ENCODE results near the gene GDI1. TPM values are rescaled to one million over a fixed set of nuclear protein-coding genes. Genes with fewer than 3 reads are reported as not detected.

GDI1 gene
- total and polyA plus RNA-seq, 2 of the 4 experiments (the other 2 are of a cell fraction) = 113 to 291 TPM

DNA sequence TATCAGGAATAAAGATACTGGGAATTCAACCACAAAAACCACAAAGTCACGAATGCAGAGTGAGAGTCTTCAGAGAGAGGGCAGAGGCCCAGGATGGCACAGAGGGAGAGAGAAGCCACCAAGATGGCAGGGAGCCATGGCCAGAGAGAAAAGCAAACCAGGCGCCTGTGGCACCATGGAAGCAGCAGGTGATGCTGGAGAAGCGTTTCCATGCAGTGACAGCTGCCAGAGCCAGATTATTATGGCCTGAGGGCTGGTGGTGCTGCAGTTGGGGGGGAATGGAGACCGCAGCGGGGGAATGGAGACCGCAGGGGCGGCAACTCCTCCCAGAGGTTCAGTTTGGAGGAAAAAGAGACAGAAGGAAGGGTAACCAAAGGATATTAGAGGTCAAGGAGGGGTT, 19.8 kb upstream of the GDI1 start:
- Histone ChIP-seq H3K79me1 (ENCODE audit: low read depth in 1 of 2, low read length in 2 of 2) (peaks cover 0 to 9% of the 10 kb centered on the region in 2 experiments; a peak in 2 of 4 replicates), H2AK5ac (ENCODE audit: low read depth, low read length) (no peak overlapping the region), H2BK20ac (ENCODE audit: low read depth, low read length) (no peak overlapping the region), H4K91ac (ENCODE audit: insufficient read depth, low read depth, low read length) (no peak overlapping the region), H3K4me1 (ENCODE audit: control insufficient read depth, insufficient read depth, low read length) (no peaks in the 10 kb centered on the region), H3K56ac (ENCODE audit: extremely low read depth, insufficient read depth, low read length) (no peak overlapping the region), H3K36me3 (ENCODE audit: control insufficient read depth, insufficient read depth, low read length) (peaks cover 13% of the 10 kb centered on the region), H3K4me2 (ENCODE audit: low read depth, low read length) (no peak overlapping the region), H4K5ac (ENCODE audit: low read depth, low read length) (no peak overlapping the region), H3K9me1 (ENCODE audit: insufficient read depth, low read length) (peaks cover 3% of the 10 kb centered on the region; the same call in 1 of the 2 replicates), H2BK5ac (ENCODE audit: low read depth, low read length, poor library complexity, severe bottlenecking) (no peak overlapping the region), H3K27me3 (ENCODE audit: control insufficient read depth, insufficient read depth, low read length) (no peaks in the 10 kb centered on the region), H3K27ac (ENCODE audit: insufficient read depth, low read length) (no peak overlapping the region), H3K14ac (replicated peaks; ENCODE audit: low read depth, low read length) (no peak overlapping the region), H3K23ac (ENCODE audit: low read depth, low read length) (no peak overlapping the region), H2BK120ac (ENCODE audit: low read depth, low read length) (no peak overlapping the region), H3K18ac (ENCODE audit: low read depth, low read length) (no peak overlapping the region), H4K20me1 (ENCODE audit: insufficient read depth, low read length) (no peaks in the 10 kb centered on the region), H2AK9ac (replicated peaks; ENCODE audit: low read depth, low read length, poor library complexity) (no peak overlapping the region), H3K9me3 (ENCODE audit: control insufficient read depth, insufficient read depth, low read length) (no peaks in the 10 kb centered on the region), H3K9ac (ENCODE audit: low read depth, low read length) (no peak overlapping the region), H3K4ac (ENCODE audit: low read depth, low read length) (no peak overlapping the region), H4K8ac (ENCODE audit: low read depth in 2 of 2, low read length in 2 of 2) (no peak overlapping the region), H2AFZ (replicated peaks; ENCODE audit: low read length, poor library complexity) (no peak overlapping the region), H2BK15ac (ENCODE audit: low read depth, low read length) (no peak overlapping the region), H3K4me3 (ENCODE audit: insufficient read depth, low read depth, low read length) (no peak overlapping the region)
- TF ChIP-seq POLR2A (IDR thresholded peaks at IDR 0.05; ENCODE audit: low read depth, low read length) = no peak
- no peak for TF ChIP-seq CHD1 (IDR thresholded peaks at IDR 0.05; ENCODE audit: low read depth, low read length)
- no peak for TF ChIP-seq MAFK (IDR thresholded peaks at IDR 0.05; ENCODE audit: low read depth, low read length)
- TF ChIP-seq NFE2L2 (IDR thresholded peaks at IDR 0.05; ENCODE audit: low read depth, low read length) = no peak
- TF ChIP-seq MXI1 (IDR thresholded peaks at IDR 0.05; ENCODE audit: borderline replicate concordance, low read depth, low read length) = no peak
- TF ChIP-seq, protein P1, sequence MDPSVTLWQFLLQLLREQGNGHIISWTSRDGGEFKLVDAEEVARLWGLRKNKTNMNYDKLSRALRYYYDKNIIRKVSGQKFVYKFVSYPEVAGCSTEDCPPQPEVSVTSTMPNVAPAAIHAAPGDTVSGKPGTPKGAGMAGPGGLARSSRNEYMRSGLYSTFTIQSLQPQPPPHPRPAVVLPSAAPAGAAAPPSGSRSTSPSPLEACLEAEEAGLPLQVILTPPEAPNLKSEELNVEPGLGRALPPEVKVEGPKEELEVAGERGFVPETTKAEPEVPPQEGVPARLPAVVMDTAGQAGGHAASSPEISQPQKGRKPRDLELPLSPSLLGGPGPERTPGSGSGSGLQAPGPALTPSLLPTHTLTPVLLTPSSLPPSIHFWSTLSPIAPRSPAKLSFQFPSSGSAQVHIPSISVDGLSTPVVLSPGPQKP (IDR thresholded peaks at IDR 0.05; ENCODE audit: borderline replicate concordance, low read depth, low read length) = no peak
- no peak for TF ChIP-seq FOS (IDR thresholded peaks at IDR 0.05; ENCODE audit: low read depth, low read length)
- TF ChIP-seq MAZ (IDR thresholded peaks at IDR 0.05; ENCODE audit: borderline replicate concordance, low read depth, low read length) = no peak
- TF ChIP-seq RAD21 (IDR thresholded peaks at IDR 0.05; ENCODE audit: low read length) = no peak
- TF ChIP-seq, protein P2, sequence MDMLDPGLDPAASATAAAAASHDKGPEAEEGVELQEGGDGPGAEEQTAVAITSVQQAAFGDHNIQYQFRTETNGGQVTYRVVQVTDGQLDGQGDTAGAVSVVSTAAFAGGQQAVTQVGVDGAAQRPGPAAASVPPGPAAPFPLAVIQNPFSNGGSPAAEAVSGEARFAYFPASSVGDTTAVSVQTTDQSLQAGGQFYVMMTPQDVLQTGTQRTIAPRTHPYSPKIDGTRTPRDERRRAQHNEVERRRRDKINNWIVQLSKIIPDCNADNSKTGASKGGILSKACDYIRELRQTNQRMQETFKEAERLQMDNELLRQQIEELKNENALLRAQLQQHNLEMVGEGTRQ (IDR thresholded peaks at IDR 0.05; ENCODE audit: low read depth, low read length) = no peak
- TF ChIP-seq, protein P3, sequence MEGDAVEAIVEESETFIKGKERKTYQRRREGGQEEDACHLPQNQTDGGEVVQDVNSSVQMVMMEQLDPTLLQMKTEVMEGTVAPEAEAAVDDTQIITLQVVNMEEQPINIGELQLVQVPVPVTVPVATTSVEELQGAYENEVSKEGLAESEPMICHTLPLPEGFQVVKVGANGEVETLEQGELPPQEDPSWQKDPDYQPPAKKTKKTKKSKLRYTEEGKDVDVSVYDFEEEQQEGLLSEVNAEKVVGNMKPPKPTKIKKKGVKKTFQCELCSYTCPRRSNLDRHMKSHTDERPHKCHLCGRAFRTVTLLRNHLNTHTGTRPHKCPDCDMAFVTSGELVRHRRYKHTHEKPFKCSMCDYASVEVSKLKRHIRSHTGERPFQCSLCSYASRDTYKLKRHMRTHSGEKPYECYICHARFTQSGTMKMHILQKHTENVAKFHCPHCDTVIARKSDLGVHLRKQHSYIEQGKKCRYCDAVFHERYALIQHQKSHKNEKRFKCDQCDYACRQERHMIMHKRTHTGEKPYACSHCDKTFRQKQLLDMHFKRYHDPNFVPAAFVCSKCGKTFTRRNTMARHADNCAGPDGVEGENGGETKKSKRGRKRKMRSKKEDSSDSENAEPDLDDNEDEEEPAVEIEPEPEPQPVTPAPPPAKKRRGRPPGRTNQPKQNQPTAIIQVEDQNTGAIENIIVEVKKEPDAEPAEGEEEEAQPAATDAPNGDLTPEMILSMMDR (conservative IDR thresholded peaks at IDR 0.05; ENCODE audit: low read depth, low read length) = no peak
- TF ChIP-seq CEBPB (IDR thresholded peaks at IDR 0.05; ENCODE audit: low read depth, low read length) = no peak
- no peak for TF ChIP-seq BHLHE40 (IDR thresholded peaks at IDR 0.05; ENCODE audit: low read depth, low read length)
- TF ChIP-seq SMC3 (IDR thresholded peaks at IDR 0.05; ENCODE audit: low read depth, low read length) = no peak
- no peak for TF ChIP-seq RCOR1 (IDR thresholded peaks at IDR 0.05; ENCODE audit: insufficient replicate concordance, low read length)
- TF ChIP-seq RFX5 (IDR thresholded peaks at IDR 0.05; ENCODE audit: low read depth, low read length) = no peak
- intact Hi-C loops (cut with micrococcal nuclease) (no loop called here), dilution Hi-C loops (cut with HindIII; ENCODE audit: low sequenced_read_pairs, unreplicated experiment) (no loop called here), in situ Hi-C loops (cut with MboI; ENCODE audit: low sequenced_read_pairs) (no loop called here)
- 66% methylated on average over 4 of the region's 7 CpGs; no CpG with 5 or more reads in 1 of the 2 experiments for WGBS, 2 experiments (ENCODE audit: extremely low coverage in 2 of 2, insufficient read length in 1 of 2)
- ATAC-seq (ENCODE audit: low read depth) (no peak), DNase-seq (no peak)
- POLR2A ChIA-PET (ENCODE audit: unreplicated experiment) = no interaction called here
- CTCF ChIA-PET = no interaction called here
- BruUV-seq (replicated peaks) = no TSS peak
